GM12878 (cell line): ENCODE measurements around the gene SSUH2.

Source experiments
- FOS ChIP-seq: IDR thresholded peaks from 3 replicates; pipeline ENCODE4 v1.6.1; 2011; ENCODE audit warnings: borderline replicate concordance; ENCODE audit not compliant: insufficient read length; ENCODE audit errors: extremely low read depth
- SMC3 ChIP-seq: IDR thresholded peaks from 2 replicates; pipeline ENCODE4 v1.6.1; 2011; ENCODE audit warnings: low read length, improper control_type of control experiment, borderline replicate concordance
- TF ChIP-seq, protein P1 (sequence below), 3 experiments: IDR thresholded peaks in 2 of 3; conservative IDR thresholded peaks in 1 of 3; 2 replicates each; pipeline ENCODE4 v1.5.1; 2011; ENCODE audit warnings: low read depth in 3 of 3, low read length in 3 of 3, mild to moderate bottlenecking in 3 of 3, control low read depth in 2 of 3, moderate library complexity in 2 of 3, inconsistent platforms in 1 of 3, mixed read lengths in 1 of 3; ENCODE audit not compliant: control insufficient read depth in 2 of 3, insufficient read depth in 1 of 3; ENCODE audit errors: extremely low read depth in 1 of 3

GRCh38 chr3:8589880-8590556, 54.6 kb downstream of the SSUH2 start:
- TF ChIP-seq, protein P1, sequence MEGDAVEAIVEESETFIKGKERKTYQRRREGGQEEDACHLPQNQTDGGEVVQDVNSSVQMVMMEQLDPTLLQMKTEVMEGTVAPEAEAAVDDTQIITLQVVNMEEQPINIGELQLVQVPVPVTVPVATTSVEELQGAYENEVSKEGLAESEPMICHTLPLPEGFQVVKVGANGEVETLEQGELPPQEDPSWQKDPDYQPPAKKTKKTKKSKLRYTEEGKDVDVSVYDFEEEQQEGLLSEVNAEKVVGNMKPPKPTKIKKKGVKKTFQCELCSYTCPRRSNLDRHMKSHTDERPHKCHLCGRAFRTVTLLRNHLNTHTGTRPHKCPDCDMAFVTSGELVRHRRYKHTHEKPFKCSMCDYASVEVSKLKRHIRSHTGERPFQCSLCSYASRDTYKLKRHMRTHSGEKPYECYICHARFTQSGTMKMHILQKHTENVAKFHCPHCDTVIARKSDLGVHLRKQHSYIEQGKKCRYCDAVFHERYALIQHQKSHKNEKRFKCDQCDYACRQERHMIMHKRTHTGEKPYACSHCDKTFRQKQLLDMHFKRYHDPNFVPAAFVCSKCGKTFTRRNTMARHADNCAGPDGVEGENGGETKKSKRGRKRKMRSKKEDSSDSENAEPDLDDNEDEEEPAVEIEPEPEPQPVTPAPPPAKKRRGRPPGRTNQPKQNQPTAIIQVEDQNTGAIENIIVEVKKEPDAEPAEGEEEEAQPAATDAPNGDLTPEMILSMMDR (IDR thresholded peaks at IDR 0.05 in 2 of 3, conservative IDR thresholded peaks at IDR 0.05 in 1 of 3; ENCODE audit: control insufficient read depth in 2 of 3, extremely low read depth in 1 of 3, insufficient read depth in 1 of 3, low read depth in 3 of 3, low read length in 3 of 3), result no peak
- TF ChIP-seq FOS (no peak), SMC3 (no peak)
